ENCODE data around the gene FEZF2.

The FEZF2 gene

DNA sequence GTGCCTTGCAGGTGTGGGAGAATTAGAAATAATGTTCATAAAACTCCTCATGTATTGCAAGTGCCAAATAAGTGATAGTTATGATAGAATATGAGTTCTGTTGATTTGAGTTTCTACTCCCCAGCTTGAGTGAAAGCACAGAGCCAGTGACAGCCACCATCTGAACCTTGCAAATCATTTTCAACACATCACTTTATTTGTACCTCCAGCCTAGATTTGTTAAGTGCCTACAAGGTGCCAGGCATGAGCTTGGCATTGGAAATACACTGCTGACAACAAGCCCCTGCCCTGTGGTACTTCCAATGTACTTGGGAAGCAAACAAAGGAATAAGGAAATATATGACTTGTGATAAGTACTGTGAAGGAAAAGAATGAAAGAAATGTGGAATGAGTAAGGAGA, 17.0 kb downstream of the FEZF2 start:
- in situ Hi-C loops (cut with HindIII; ENCODE audit: low sequenced_read_pairs): no loop called here
- TF ChIP-seq, protein P1, sequence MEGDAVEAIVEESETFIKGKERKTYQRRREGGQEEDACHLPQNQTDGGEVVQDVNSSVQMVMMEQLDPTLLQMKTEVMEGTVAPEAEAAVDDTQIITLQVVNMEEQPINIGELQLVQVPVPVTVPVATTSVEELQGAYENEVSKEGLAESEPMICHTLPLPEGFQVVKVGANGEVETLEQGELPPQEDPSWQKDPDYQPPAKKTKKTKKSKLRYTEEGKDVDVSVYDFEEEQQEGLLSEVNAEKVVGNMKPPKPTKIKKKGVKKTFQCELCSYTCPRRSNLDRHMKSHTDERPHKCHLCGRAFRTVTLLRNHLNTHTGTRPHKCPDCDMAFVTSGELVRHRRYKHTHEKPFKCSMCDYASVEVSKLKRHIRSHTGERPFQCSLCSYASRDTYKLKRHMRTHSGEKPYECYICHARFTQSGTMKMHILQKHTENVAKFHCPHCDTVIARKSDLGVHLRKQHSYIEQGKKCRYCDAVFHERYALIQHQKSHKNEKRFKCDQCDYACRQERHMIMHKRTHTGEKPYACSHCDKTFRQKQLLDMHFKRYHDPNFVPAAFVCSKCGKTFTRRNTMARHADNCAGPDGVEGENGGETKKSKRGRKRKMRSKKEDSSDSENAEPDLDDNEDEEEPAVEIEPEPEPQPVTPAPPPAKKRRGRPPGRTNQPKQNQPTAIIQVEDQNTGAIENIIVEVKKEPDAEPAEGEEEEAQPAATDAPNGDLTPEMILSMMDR (IDR thresholded peaks at IDR 0.05; ENCODE audit: low read depth, low read length): no peak

DNA sequence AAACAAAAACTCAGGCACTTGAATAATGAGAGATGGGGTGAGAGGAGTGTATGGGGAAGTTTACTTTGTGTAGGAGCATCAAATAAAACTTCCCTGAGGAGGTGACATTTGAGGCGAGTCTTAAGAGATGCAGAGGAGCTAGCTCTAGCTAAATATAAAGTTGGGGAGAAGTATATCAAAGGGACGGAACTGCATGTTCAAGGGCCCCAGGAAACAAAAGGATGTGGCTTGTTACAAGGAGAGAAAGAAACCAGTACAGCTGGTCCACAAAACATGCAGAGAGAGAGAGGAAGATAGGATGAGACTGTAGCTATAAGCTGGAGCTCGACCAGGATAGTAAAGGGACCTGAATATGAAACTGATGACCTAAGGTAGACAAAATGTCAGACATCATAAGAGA, 17.6 kb downstream of the FEZF2 start:
- in situ Hi-C loops (cut with HindIII; ENCODE audit: low sequenced_read_pairs): no loop called here
- TF ChIP-seq, protein P1 (IDR thresholded peaks at IDR 0.05; ENCODE audit: low read depth, low read length): no peak
- H3K4me3 ChIP-seq (ENCODE audit: low read depth, low read length): no peak overlapping the region
- DNase-seq (ENCODE audit: low read depth, low spot score): no peak

More for the DNA sequence above, 17.0 kb downstream of the FEZF2 start:
- no peak overlapping the region for H3K4me3 ChIP-seq (ENCODE audit: low read depth, low read length)
- no peak for DNase-seq (ENCODE audit: low read depth, low spot score)

DNA sequence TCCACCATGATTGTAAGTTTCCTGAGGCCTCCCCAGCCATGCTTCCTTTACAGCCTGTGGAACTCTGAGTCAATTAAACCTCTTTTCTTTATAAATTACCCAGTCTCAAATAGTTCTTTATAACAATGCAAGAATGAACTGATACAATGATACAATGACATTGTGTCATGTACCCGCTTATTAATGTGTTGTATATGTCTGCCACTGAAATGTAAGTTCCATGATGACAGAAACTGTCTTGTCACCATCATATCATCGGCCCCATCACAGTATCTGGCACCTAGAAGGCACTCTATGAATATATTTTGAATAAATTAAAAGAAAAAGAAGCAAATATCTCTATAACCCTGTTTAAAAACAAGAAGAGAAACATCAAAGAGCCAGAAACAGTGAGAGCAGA, 29.6 kb downstream of the FEZF2 start:
- TF ChIP-seq, protein P1 (IDR thresholded peaks at IDR 0.05; ENCODE audit: low read depth, low read length): no peak
- DNase-seq (ENCODE audit: low read depth, low spot score): no peak
- in situ Hi-C loops (cut with HindIII; ENCODE audit: low sequenced_read_pairs): no loop called here
- no peak overlapping the region for H3K4me3 ChIP-seq (ENCODE audit: low read depth, low read length)

- TF ChIP-seq, protein P1 (IDR thresholded peaks at IDR 0.05; ENCODE audit: low read depth, low read length): no peak
- in situ Hi-C loops (cut with HindIII; ENCODE audit: low sequenced_read_pairs): no loop called here
- no peak for DNase-seq (ENCODE audit: low read depth, low spot score)
- H3K4me3 ChIP-seq (ENCODE audit: low read depth, low read length): no peak overlapping the region
Measured at GRCh38 chr3:62335196-62335595, 38.2 kb downstream of the FEZF2 start.

GRCh38 chr3:62332835-62333244, 40.5 kb downstream of the FEZF2 start:
- H3K4me3 ChIP-seq (ENCODE audit: low read depth, low read length): no peak overlapping the region
- in situ Hi-C loops (cut with HindIII; ENCODE audit: low sequenced_read_pairs): no loop called here
- TF ChIP-seq, protein P1 (IDR thresholded peaks at IDR 0.05; ENCODE audit: low read depth, low read length): peak; percentile 47
- peak; percentile 39 for DNase-seq (ENCODE audit: low read depth, low spot score)

GRCh38 chr3:62332017-62332416, 41.3 kb downstream of the FEZF2 start:
- DNase-seq (ENCODE audit: low read depth, low spot score): no peak
- TF ChIP-seq, protein P1 (IDR thresholded peaks at IDR 0.05; ENCODE audit: low read depth, low read length): no peak
- in situ Hi-C loops (cut with HindIII; ENCODE audit: low sequenced_read_pairs): no loop called here
- no peak overlapping the region for H3K4me3 ChIP-seq (ENCODE audit: low read depth, low read length)

- no peak overlapping the region for H3K4me3 ChIP-seq (ENCODE audit: low read depth, low read length)
- no peak for DNase-seq (ENCODE audit: low read depth, low spot score)
- TF ChIP-seq, protein P1 (IDR thresholded peaks at IDR 0.05; ENCODE audit: low read depth, low read length): no peak
- in situ Hi-C loops (cut with HindIII; ENCODE audit: low sequenced_read_pairs): no loop called here
Measured at GRCh38 chr3:62329971-62330370, 43.4 kb downstream of the FEZF2 start.
